GM18505 (cell line): ENCODE measurements around the gene RNF215.

ENCODE experiments used
- ATAC-seq: cut with Tn5 transposase; IDR thresholded peaks from one replicate; pipeline ENCODE4 v1.9.1; 2021; ENCODE audit not compliant: unreplicated experiment
- POLR2A ChIP-seq: IDR thresholded peaks from 4 replicates; pipeline ENCODE4 v1.6.1; 2011; ENCODE audit warnings: borderline replicate concordance; ENCODE audit not compliant: insufficient read depth, insufficient read length; ENCODE audit errors: extremely low read depth

Gene RNF215

DNA sequence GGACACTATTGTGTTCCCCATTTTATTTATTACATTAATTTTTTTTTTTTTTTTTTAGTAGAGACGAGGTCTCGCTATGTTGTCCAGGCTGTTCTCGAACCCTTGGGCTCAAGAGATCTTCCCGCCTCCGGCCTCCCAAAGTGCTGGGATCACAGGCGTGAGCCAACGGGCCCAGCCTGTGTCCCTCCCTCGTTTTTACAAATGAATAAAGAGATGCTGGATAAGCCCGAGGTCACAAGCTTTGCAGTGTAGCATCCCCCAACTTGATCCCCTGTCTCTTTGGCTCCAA lies 38.1 kb upstream of the RNF215 start:
- TF ChIP-seq POLR2A = no peak
- ATAC-seq = no peak

DNA sequence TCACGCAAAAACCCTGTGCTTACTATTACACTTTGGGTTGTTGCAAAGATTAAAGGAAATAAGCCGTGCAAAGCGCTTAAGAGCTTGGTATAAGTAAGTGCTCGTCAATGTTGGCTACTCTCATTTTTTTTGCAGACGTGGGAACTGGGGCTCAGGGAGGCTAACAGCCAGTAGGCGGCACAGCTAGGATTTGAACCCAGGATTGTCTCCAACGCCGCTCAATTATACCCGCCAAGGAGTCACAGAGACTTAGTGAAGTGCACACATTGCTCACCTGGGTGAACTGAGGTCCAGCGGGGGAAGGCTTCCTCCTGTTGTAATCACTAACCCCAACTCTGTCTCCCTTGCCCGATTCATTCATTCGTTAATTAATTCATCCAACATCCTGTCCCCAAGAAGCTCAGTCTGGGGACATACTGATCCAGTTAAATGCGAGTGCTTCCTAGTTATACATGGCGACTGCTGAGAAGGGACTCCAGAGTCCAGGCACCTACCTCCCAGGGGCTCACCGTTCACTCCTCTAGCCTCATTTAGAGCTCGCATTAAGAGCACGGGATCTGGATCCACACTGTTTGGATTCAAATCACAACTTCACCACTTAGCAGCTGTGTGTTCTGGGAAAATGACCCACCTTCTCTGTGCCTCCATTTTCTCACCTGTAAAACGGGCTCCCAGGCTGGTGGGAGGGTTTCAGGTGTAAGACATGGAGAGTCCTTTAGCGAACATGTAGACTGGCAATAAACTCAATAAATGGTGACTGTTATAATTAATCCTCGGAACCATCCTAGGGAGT lies 37.5 kb upstream of the RNF215 start:
- TF ChIP-seq POLR2A = no peak
- no peak for ATAC-seq

DNA sequence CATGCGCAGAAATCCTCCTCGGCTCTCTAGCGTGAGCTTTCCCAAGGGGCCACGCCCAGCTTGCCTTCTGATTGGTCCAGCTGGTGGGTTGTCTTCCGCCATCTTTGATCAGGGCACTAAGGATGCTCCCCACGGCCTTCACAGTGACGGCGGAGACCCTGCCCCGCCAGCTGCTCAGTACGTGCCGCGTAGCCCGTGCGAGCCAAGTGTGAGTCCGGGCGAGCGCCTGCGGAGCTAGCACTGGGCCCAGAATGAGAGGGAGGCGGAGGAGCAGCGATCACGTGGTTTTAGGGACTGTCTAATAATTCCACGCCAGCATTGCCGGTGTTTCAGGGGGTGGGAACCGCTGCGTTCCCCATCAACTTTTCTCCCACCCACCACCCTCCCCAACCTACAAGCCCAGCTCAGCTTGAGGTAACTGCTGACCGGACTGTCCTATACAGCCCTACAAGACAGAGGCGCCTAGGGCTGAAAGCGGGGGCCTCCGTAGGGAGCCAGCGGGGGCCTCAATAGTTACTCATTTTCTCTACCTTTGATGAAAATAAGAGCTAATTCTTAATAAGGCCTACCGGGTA lies 36.8 kb upstream of the RNF215 start:
- ATAC-seq = peak; percentile 77
- peak; percentile 60 for TF ChIP-seq POLR2A

DNA sequence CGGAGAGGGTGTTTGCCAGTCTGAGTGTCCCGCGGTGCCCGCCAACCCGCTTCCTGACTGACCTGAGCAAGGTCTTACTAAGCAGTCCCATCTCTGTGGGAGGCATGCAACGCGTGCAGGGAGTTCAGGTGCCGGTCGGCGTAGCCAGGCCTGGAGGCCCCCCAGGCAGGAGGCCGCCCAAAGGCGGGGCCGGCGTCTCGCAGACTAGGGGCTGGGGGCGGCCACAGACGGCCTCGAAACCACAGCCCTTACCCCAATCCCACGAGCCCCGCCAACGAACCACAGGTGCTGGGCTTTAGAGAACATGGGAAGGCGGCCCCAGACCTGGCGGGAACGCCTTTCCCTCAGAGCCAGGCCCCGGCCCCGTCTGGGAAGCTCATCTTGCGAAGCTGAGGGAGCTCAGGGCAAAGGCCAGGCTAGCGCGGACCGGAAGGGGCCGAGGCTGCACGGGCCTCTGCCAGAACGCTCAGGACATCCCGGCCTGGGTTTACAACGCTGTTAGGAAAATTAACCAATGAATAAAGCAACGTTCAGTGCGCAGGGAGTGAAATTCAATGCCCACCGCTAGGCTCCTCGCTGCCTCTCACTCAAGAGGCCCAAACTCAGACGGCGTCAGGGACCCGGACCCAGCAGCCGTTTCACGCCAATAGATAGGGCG lies 36.2 kb upstream of the RNF215 start:
- peak; percentile 86 for TF ChIP-seq POLR2A
- ATAC-seq = peak; percentile 27

DNA sequence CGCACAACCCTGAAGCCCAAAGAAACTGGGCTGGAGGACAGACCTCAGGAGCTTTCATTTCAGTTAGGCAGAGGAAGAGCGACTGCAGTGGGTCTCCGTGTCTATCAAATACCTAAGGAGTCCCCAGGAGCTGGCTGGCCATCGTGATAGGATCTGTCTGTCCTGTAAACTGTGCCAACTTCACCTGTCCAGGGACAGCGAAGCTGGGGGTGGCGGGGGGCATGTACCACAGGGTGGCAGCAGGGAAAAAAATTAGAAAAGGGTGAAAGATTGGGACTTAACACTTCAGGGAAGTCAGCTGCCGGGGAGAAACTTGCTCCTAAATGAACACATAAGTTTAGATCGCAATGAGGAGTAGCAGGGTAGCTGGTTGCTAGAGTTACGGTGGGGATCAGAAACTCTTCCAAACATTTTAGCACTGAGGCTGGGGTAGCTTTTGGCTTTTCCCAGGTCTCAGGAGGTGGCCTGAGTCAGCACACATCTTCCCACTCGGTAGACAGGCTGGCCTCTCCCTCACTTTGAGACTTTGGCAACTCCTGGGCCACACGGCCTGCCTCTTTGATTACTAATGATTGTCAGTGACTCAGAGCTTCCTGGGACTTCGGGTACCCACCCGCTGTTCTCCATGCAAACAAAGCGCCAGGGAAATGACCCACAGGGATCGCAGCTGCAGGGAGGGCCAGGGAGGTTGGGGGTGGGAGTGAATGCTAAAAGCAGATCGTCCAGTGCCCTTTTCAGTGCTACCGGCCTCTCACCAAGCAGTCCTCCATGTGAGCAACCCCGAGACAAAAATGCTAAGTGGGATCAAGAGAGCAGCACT lies 35.5 kb upstream of the RNF215 start:
- no peak for ATAC-seq
- TF ChIP-seq POLR2A = no peak

DNA sequence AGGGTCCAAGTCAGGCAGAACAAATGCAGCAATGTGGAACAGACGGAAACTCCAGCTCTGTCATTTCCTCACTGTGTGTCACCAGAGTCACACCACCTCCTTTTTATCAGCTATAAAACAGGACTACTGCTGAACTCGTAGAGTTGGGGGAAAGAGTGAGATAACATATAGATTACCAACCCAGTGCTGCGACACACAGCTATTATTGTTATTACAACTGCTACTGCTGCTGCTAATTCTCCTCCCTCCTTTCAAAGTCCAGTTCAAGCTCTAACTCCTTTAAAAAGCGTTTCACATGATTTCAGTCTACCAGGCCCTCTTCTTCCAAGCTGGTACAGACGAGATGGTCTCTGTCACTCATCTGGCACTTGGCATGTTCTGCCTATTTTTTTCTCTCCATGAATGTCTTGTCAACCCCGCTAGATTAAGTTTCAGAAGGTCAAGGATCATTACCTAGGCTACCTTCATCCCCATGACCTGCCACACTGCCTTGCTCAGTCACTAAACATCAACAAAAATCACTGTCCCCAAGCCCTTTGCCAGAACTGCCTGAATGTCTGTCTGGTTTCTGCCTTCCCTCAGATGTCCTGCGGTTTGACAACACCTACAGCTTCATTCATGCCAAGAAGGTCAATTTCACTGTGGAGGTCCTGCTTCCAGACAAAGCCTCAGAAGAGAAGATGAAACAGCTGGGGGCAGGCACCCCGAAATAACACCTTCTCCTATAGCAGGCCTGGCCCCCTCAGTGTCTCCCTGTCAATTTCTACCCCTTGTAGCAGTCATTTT lies 34.7 kb upstream of the RNF215 start:
- no peak for ATAC-seq

DNA sequence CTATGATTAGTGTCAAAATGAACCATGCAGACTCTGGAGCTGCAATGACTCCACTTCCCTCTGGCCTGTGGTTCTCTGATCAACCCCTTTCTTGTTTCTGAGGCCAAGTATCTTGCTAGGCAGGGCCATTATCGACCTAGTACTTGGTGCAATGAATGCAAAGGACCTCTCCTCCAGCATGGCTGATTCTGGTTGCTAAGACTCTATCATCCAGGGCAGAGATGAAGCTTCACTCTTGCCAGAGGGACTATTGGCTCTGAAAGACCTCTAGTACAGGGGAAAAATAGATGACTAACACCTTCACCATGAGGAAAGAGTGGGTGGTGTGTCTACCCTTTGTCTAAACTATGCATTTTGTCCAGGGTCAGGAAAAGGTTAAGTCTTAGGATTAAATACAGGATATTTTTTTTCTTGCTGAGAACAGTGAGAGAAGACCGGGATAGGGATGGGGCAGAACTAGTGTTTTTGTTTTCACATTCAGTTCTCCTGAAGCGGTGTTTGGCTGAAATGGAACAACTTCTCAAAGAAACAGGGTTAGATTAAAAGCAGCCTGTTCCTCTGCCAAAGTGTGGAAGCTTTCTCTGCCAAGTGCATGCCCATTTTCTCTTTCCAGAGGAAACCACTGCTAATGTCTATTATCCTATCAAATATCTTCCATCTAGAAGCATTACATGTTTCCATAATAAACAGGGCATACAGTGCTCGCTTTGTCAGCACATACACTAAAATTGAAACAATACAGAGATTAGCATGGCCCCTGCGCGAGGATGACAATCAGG lies 33.3 kb upstream of the RNF215 start:
- ATAC-seq = no peak
- TF ChIP-seq POLR2A = no peak

More for the DNA sequence above, 34.7 kb upstream of the RNF215 start:
- TF ChIP-seq POLR2A = no peak

DNA sequence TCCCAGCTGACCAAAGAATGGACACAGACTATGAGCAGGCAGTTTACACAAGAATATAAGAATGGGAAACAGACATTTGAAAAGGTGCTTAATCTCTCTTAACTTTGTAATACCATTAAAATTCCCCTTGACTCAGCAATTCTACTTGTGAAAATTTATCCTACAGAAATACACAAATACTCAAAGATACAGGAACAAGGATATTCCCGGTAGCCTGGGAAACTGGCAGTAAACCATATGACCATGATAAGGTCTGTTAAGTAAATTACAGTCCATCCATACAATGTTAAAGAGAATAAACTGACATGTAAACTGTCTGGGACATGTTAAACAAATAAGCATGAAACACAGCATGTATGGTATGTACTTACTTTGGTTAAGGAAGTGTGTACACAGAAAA lies 29.6 kb upstream of the RNF215 start:
- no peak for TF ChIP-seq POLR2A
- no peak for ATAC-seq

DNA sequence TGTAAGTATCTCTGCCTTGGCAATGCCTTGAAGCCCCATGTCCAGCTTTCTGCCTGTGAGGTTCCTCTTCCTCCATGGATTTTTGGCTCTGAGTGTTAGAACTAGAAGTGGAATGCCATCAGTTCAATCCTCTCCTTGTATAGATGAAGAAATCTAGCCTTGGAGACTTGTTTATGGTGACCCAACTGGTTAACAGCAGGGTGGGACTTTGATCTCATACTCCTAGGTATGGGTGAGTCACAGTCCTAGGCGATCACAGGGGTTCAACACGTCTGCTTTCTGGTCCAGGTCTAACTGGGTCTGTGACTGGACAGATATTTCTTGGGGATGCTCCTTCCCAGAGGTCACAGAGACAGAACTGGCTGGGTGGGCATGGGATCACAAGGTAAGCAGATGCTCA lies 29.2 kb upstream of the RNF215 start:
- ATAC-seq = no peak
- TF ChIP-seq POLR2A = no peak

DNA sequence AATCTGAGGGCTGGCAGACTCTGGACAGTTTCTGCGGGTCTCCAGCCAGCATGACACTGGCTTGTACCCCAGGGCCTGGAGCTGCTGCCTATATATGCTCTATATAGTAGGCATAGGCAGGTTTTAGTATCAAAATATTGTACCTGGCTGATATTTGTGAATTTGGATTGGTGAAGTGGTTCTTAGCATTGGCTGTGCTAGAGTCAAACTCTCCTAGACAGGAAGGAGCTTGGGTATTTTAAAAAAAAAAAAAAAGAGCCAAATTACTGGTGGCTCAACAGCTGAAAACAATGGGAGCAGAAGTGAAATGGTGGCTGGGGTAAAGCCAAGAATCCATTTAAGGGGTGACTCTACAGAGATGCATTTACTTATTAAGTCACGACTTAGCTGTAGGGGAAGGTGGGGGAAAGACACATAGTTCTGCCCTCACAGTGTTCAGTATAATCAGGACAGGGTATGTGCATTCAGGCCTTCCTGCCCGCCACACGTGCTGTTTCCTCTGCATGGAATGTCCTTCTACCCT lies 27.4 kb upstream of the RNF215 start:
- TF ChIP-seq POLR2A = no peak
- no peak for ATAC-seq

DNA sequence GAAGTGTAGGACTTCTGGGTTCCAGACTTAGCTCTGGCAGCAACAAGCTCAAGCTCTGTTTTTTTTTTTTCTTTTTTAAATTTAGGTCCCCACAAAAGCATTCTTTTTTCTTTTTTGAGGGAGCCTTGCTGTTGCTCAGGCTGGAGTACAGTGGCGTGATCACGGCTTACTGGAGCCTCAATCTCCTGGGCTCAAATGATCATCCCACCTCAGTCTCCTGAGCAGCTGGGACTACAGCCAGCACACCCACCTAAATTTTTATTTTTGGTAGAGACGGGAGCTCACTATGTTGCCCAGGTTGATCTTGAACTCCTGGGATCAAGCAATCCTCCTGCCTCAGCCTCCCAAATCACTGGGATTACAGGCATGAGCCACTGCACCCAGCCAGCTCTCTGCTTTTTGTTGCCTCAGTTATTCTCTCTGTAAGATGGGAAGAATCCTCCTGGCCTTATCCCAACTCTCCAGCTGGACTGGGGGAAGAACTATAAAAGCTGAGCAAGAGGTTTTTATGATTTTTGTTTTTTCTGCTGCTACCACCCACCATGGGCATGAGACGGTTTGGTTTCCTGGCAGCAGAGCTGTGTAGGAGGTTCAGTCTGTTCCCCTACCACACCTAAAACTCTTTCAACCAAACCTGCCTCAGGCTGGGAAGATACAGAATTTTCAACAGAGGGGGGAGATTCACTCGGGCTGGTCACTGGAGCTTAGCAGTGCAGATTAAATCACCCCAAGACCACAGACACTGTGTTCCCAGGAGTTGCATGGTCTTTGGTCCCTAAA lies 26.7 kb upstream of the RNF215 start:
- ATAC-seq = no peak
- no peak for TF ChIP-seq POLR2A
